NCI-H2171 treated with DMSO at 0.1 percent for 48 hours (cell line): ENCODE data around the gene PRRG2.
"Not testable (repeated sequence)": the region's sequence is repeated elsewhere in the genome, so short reads cannot be mapped to it uniquely, and the experiment has no call there.

Source experiments
- DNase-seq: peaks from one replicate; lab custom pipeline; 2025; lab: John Stamatoyannopoulos, UW

PRRG2 gene

GRCh38 chr19:49609499-49610092 lies 28.5 kb downstream of the PRRG2 start:
- DNase-seq, result no peak

GRCh38 chr19:49613374-49613773 lies 32.3 kb downstream of the PRRG2 start:
- no peak for DNase-seq

- no peak for DNase-seq
These were observed 33.1 kb downstream of the PRRG2 start for GRCh38 chr19:49614096-49614833.

GRCh38 chr19:49615861-49616260 lies 34.7 kb downstream of the PRRG2 start:
- DNase-seq, result no peak

GRCh38 chr19:49616532-49616931 lies 35.4 kb downstream of the PRRG2 start:
- DNase-seq, result no peak

- DNase-seq, result no peak
These were observed 35.8 kb downstream of the PRRG2 start for GRCh38 chr19:49616945-49617344.

GRCh38 chr19:49617860-49618259 lies 36.7 kb downstream of the PRRG2 start:
- DNase-seq, result not testable (repeated sequence)

GRCh38 chr19:49624967-49625910 lies 44.1 kb downstream of the PRRG2 start:
- DNase-seq, result no peak

- no peak for DNase-seq
These were observed 45.1 kb downstream of the PRRG2 start for GRCh38 chr19:49626226-49626625.

GRCh38 chr19:49629659-49630058 lies 48.5 kb downstream of the PRRG2 start:
- DNase-seq, result no peak

GRCh38 chr19:49631014-49631588 lies 50.0 kb downstream of the PRRG2 start:
- peak; percentile 31 for DNase-seq

- DNase-seq, result no peak
These were observed 50.6 kb downstream of the PRRG2 start for GRCh38 chr19:49631610-49632192.

- no peak for DNase-seq
These were observed 51.5 kb downstream of the PRRG2 start for GRCh38 chr19:49632576-49632975.

- not testable (repeated sequence) for DNase-seq
These were observed 52.2 kb downstream of the PRRG2 start for GRCh38 chr19:49633273-49633672.

- peak; percentile 35 for DNase-seq
These were observed 54.6 kb downstream of the PRRG2 start for GRCh38 chr19:49635530-49636232.

- DNase-seq, result no peak
These were observed 55.3 kb downstream of the PRRG2 start for GRCh38 chr19:49636233-49636932.

GRCh38 chr19:49637821-49638738 lies 57.0 kb downstream of the PRRG2 start:
- no peak for DNase-seq

- DNase-seq, result peak; percentile 21
These were observed 58.4 kb downstream of the PRRG2 start for GRCh38 chr19:49639401-49640112.
